ENCODE results near the gene RHOJ.
"Not testable (repeated sequence)": the region's sequence is repeated elsewhere in the genome, so short reads cannot be mapped to it uniquely, and the experiment has no call there.

RHOJ gene

GRCh38 chr14:63204407-63205043 lies at the start of gene RHOJ:
Gene RHOJ, plus strand, starts transcription at chr14:63204443. Its CDS starts 427 bp downstream, at chr14:63204870.
- peaks cover 5% of the 10 kb centered on the region for H3K4me1 ChIP-seq (ENCODE audit: insufficient read depth, insufficient read length)
- no peaks in the 10 kb centered on the region for H3K27me3 ChIP-seq (ENCODE audit: insufficient read depth, insufficient read length)
- H3K9me3 ChIP-seq (ENCODE audit: insufficient read depth, low read length): no peaks in the 10 kb centered on the region
- H3K36me3 ChIP-seq (ENCODE audit: insufficient read depth, insufficient read length, low read length): no peaks in the 10 kb centered on the region
- no peak for DNase-seq (ENCODE audit: low read depth, low spot score)
- no peak within 1 kb of the TSS for H3K4me3 ChIP-seq (ENCODE audit: insufficient read length, low read depth)
- no peak within 1 kb of the TSS for H3K9ac ChIP-seq (ENCODE audit: insufficient read length, low read depth)
- no peak for TF ChIP-seq ZNF274 (IDR thresholded peaks at IDR 0.05; ENCODE audit: low read depth, low read length)

GRCh38 chr14:63155511-63156185 lies 48.6 kb upstream of the RHOJ start:
- H3K9me3 ChIP-seq (ENCODE audit: insufficient read depth, low read length): no peaks in the 10 kb centered on the region
- no peak for DNase-seq (ENCODE audit: low read depth, low spot score)
- no peak overlapping the region for H3K4me3 ChIP-seq (ENCODE audit: insufficient read length, low read depth)
- TF ChIP-seq SUZ12 (IDR thresholded peaks at IDR 0.05; ENCODE audit: extremely low read depth, insufficient read depth, insufficient read length) (no peak), ZNF274 (IDR thresholded peaks at IDR 0.05; ENCODE audit: low read depth, low read length) (no peak), YY1 (IDR thresholded peaks at IDR 0.05; ENCODE audit: insufficient read depth, insufficient read length) (no peak)
- no peaks in the 10 kb centered on the region for H3K36me3 ChIP-seq (ENCODE audit: insufficient read depth, insufficient read length, low read length)
- no peak overlapping the region for H3K9ac ChIP-seq (ENCODE audit: insufficient read length, low read depth)
- no peaks in the 10 kb centered on the region for H3K4me1 ChIP-seq (ENCODE audit: insufficient read depth, insufficient read length)
- no peaks in the 10 kb centered on the region for H3K27me3 ChIP-seq (ENCODE audit: insufficient read depth, insufficient read length)

GRCh38 chr14:63157195-63157594 lies 47.0 kb upstream of the RHOJ start:
- no peaks in the 10 kb centered on the region for H3K9me3 ChIP-seq (ENCODE audit: insufficient read depth, low read length)
- no peaks in the 10 kb centered on the region for H3K27me3 ChIP-seq (ENCODE audit: insufficient read depth, insufficient read length)
- H3K4me3 ChIP-seq (ENCODE audit: insufficient read length, low read depth): no peak overlapping the region
- H3K9ac ChIP-seq (ENCODE audit: insufficient read length, low read depth): no peak overlapping the region
- H3K36me3 ChIP-seq (ENCODE audit: insufficient read depth, insufficient read length, low read length): no peaks in the 10 kb centered on the region
- TF ChIP-seq YY1 (IDR thresholded peaks at IDR 0.05; ENCODE audit: insufficient read depth, insufficient read length): no peak
- TF ChIP-seq ZNF274 (IDR thresholded peaks at IDR 0.05; ENCODE audit: low read depth, low read length): no peak
- TF ChIP-seq SUZ12 (IDR thresholded peaks at IDR 0.05; ENCODE audit: extremely low read depth, insufficient read depth, insufficient read length): no peak
- H3K4me1 ChIP-seq (ENCODE audit: insufficient read depth, insufficient read length): no peaks in the 10 kb centered on the region
- DNase-seq (ENCODE audit: low read depth, low spot score): no peak

- Histone ChIP-seq H3K27me3 (ENCODE audit: insufficient read depth, insufficient read length) (no peaks in the 10 kb centered on the region), H3K4me3 (ENCODE audit: insufficient read length, low read depth) (no peak overlapping the region), H3K9ac (ENCODE audit: insufficient read length, low read depth) (no peak overlapping the region), H3K36me3 (ENCODE audit: insufficient read depth, insufficient read length, low read length) (no peaks in the 10 kb centered on the region), H3K4me1 (ENCODE audit: insufficient read depth, insufficient read length) (no peaks in the 10 kb centered on the region), H3K9me3 (ENCODE audit: insufficient read depth, low read length) (peaks cover 6% of the 10 kb centered on the region)
- DNase-seq (ENCODE audit: low read depth, low spot score): no peak
- TF ChIP-seq SUZ12 (IDR thresholded peaks at IDR 0.05; ENCODE audit: extremely low read depth, insufficient read depth, insufficient read length): no peak
- TF ChIP-seq YY1 (IDR thresholded peaks at IDR 0.05; ENCODE audit: insufficient read depth, insufficient read length): no peak
- TF ChIP-seq ZNF274 (IDR thresholded peaks at IDR 0.05; ENCODE audit: low read depth, low read length): no peak
Measured at GRCh38 chr14:63163306-63163705, 40.9 kb upstream of the RHOJ start.

- DNase-seq (ENCODE audit: low read depth, low spot score): no peak
- H3K4me1 ChIP-seq (ENCODE audit: insufficient read depth, insufficient read length): no peaks in the 10 kb centered on the region
- no peak overlapping the region for H3K9ac ChIP-seq (ENCODE audit: insufficient read length, low read depth)
- TF ChIP-seq ZNF274 (IDR thresholded peaks at IDR 0.05; ENCODE audit: low read depth, low read length) (no peak), YY1 (IDR thresholded peaks at IDR 0.05; ENCODE audit: insufficient read depth, insufficient read length) (no peak), SUZ12 (IDR thresholded peaks at IDR 0.05; ENCODE audit: extremely low read depth, insufficient read depth, insufficient read length) (no peak)
- no peaks in the 10 kb centered on the region for H3K36me3 ChIP-seq (ENCODE audit: insufficient read depth, insufficient read length, low read length)
- H3K4me3 ChIP-seq (ENCODE audit: insufficient read length, low read depth): no peak overlapping the region
- H3K9me3 ChIP-seq (ENCODE audit: insufficient read depth, low read length): peaks cover 6% of the 10 kb centered on the region
- H3K27me3 ChIP-seq (ENCODE audit: insufficient read depth, insufficient read length): no peaks in the 10 kb centered on the region
Measured at GRCh38 chr14:63164108-63164683, 40.0 kb upstream of the RHOJ start.

GRCh38 chr14:63165267-63165666 lies 39.0 kb upstream of the RHOJ start:
- not testable (repeated sequence) for DNase-seq (ENCODE audit: low read depth, low spot score); H3K36me3 ChIP-seq (ENCODE audit: insufficient read depth, insufficient read length, low read length); H3K27me3 ChIP-seq (ENCODE audit: insufficient read depth, insufficient read length)

GRCh38 chr14:63167044-63167443 lies 37.2 kb upstream of the RHOJ start:
- no peak for DNase-seq (ENCODE audit: low read depth, low spot score)
- H3K4me1 ChIP-seq (ENCODE audit: insufficient read depth, insufficient read length): no peaks in the 10 kb centered on the region
- no peak overlapping the region for H3K9ac ChIP-seq (ENCODE audit: insufficient read length, low read depth)
- H3K9me3 ChIP-seq (ENCODE audit: insufficient read depth, low read length): peaks cover 6% of the 10 kb centered on the region
- H3K36me3 ChIP-seq (ENCODE audit: insufficient read depth, insufficient read length, low read length): no peaks in the 10 kb centered on the region
- TF ChIP-seq YY1 (IDR thresholded peaks at IDR 0.05; ENCODE audit: insufficient read depth, insufficient read length) (no peak), ZNF274 (IDR thresholded peaks at IDR 0.05; ENCODE audit: low read depth, low read length) (no peak), SUZ12 (IDR thresholded peaks at IDR 0.05; ENCODE audit: extremely low read depth, insufficient read depth, insufficient read length) (no peak)
- H3K27me3 ChIP-seq (ENCODE audit: insufficient read depth, insufficient read length): no peaks in the 10 kb centered on the region
- no peak overlapping the region for H3K4me3 ChIP-seq (ENCODE audit: insufficient read length, low read depth)

More at GRCh38 chr14:63165267-63165666, 39.0 kb upstream of the RHOJ start:
- not testable (repeated sequence) for H3K9ac ChIP-seq (ENCODE audit: insufficient read length, low read depth); H3K4me1 ChIP-seq (ENCODE audit: insufficient read depth, insufficient read length); H3K9me3 ChIP-seq (ENCODE audit: insufficient read depth, low read length); H3K4me3 ChIP-seq (ENCODE audit: insufficient read length, low read depth)
